Activated T-cell treated with anti-CD3 and anti-CD28 coated beads, Interleukin-2, amount 50 U/mL, for 48 hours (primary cell): ENCODE results near the gene FSD1.

Experiments used
- DNase-seq, 2 experiments: peaks; one replicate each; pipeline ENCODE4 v3.0.0-alpha.2; 2020

FSD1 gene

DNA sequence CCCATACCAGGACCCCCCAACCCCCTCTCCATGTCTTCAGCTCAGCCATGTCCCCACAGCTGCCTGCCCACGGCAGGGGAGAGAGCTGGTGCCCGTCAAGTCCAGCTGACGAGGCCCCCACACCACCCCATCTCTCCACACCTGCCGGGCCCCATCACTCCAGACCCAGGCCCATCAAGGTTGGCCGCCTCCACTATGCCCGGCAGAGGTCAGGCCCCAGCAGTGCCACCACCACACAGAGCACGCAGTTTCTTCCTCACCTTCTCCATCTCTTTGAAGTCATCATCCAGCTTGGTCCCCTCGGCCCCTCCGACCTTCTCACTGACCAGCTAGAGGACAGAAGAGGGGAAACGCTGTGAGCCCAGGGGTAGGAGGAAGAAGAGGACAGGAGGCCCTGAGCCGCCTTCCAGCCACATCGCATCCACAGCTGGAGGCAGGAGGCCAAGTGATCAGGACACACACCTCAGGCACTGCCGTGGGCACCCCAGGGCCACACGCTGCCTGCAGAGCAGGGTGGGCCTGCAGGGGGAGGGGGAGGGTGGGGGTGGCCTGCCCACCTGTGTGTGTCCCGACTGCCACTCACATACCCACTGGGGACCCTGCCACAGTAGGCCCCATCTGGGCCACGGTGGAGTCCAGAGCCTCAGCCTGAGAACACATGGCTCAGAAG is 62.4 kb downstream of the FSD1 start:
- DNase-seq = no peak

DNA sequence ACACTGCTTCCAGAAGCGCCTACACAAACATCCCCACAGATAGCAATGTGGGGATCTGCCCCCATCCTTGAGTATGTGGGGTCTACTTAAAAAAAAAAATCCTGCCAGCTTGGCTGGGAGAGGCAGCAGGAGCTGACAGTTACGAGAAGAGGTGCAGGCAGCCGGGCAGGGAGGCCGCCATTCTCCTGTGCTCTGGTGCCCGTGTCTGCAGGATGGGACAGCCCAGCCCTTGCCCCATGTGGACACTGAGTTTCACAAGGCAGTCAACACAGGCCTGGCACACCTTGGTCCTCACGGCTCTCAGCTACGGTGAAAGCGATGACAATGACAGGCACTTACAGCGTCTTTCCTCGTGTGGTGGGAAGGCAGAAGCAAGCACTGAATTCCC is 62.9 kb downstream of the FSD1 start:
- no peak for DNase-seq

DNA sequence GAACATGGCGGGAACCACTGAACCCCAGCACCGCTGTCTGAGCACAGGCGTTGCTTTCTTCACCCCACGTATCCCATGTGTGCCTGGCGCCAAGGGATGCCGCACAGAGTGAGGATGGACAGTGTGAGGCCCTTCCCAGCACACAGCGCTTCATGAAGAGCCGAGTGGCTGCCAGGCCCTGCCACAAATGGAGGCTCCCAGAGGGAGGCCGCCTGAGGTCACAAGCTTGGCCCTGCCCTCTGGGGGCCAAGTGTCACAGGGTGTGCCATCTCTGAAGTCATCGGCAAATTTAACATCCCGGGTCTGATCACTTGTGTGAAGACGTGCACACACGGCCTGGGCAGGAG is 63.4 kb downstream of the FSD1 start:
- DNase-seq = no peak

DNA sequence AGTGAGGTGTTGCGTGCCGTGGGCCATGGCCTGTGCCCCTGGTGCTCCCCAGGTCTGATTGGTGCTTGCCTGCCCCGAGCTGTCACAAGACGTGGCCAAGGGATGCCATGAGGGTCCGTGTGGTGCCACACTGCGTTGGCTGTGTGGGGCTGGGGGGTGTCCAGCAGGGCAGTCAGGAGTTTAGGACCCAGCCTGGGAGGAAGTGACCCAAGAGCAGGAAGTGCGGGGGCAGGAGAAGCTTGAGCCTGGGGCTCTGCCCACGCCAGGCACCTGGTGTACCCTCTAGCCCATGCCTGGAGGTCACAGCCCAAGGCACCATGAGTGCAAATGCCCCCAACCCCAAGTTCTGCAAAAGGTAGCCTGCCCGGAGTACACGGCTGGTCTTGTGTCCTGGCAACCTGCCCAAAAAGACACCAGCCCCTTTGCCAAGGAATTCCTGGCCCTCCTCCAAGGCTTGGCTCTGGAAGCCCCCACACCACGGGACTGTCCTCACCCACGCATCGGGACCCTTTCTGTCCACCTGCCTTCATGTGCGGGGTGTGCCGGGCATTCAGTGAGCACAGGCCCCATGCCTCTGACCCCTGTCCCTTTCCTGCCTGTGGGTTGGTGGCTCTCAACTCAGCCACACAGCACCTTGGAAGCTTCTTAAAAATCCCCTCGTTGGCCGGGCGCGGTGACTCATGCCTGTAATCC is 63.9 kb downstream of the FSD1 start:
- peak; percentile 42 to 46 for DNase-seq

DNA sequence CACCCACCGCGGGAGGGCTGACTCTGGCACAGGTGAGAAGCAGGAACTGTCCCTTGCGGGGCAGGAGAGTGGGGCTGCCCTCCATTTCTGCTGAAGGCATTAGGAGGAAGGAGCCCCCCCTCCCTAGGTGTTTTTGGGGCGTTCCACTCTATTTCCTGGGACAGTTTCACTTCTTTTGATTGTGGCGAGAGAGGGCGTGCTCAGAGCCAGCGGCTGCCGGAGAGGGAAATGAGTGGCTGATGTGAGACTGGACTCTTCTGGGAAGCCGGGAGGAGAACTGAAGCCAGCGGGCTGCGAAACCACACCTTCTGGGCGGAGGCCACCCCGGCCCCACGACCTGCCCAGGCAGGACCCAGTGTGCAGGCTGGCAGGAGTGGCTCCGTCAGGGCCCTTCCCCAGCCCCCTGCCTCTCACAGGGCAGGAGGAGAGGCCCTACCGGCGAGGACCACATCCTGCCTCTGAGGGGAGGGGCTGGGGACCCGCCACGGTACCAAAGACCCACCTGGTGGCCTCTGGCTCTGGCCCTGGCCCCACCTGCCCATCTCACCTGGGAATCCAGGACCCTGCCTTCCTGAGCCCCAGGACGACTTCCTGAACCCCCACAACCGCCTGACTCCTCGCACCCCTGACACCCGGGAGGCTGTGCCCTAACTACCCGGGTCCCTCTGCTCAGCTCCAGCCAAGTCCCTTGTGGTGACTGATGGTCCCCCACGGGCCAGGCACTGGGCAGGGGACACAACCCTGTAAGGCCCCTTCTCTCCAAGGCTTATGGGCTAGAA is 64.9 kb downstream of the FSD1 start:
- DNase-seq = peak; percentile 82 to 84

DNA sequence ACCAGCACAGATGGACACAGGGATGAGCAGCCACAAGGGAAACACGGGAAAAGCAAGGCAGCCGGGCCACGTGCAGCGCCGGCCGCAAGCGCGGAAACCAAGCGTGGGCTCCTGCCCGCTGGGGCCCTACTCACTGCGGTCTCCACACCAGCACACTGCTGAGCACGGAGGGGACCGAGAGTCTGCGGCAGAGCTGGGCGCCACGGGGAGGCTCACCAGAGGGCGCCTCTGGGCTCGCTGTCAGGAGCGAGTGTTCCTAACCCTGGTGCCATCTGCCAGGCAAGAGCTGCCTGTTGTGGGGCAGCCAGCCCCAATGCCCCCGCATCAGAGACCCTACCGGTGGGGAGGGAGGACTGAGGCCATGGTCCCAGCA is 65.5 kb downstream of the FSD1 start:
- peak; percentile 84 to 89 for DNase-seq

DNA sequence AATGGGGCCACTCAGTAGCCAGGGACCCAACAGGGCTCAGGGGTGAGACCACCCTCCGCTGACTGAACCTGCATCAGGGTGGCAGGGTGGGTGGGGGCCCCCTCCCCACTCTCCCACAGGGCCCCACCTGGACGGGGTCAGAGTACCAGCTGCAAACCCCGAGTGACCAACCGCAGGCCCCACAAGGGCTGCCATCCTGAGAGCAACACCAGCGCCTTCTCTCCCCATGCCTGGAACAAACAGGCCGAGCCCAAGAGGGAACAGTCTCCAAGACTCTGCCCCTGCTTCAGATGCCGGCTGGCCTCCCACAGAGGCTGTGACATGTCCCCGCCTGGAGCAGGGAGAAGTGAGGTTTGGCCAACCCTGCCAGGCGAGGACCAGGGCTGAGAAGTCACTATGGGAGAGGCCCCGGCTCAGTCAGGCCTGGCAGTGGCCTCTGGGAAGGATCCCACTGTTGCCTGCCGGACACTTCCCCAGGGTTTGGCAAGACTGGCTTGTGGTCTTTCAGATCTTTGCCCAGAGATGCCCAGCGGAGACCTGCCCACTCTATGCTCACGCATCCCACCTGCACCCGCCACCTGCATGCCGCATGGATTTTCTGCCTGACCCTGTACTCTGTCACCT is 66.1 kb downstream of the FSD1 start:
- no peak for DNase-seq

DNA sequence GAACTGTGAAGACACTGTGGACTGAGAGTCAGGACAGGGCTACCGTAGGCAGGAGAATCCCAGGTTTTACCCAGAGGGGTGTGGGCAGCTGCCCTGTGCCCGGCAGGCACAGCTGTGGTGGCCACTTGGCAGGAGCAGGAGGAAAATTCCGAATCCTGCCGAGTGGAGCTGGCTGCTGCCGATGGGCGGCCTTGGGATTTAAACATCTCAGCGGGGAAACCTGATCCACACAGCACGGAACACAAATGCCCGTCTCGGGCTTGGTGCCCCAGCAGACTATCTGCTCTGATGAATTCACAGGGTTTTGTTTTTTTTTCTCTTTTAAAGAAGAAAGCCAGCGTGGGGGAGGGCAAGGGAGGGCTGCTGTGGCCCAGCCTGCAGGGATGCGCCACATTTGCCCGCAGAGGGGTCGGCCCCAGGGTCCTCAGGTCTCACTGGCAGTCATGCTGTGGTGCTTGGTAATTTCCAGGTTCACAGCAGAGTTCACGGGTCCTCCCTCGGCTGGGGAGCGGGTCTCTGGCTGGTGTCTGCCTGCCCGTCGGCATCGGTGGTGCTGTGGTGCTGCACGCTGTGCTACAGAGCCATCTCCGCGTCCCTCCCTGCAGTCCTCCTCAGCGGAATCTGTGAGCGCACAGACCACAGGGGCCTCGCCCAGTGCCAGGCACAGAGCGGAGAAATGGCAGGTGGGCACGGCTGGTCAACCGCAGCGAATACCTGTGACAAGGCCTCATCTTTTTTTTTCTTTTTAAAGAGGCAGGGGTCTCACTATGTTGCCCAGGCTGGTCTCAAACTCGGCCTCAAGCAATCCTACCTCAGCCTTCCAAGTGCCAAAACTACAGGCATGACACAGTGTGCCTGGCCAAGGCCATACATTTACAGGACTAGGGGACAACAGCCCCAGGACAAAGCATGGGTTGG is 67.1 kb downstream of the FSD1 start:
- no peak for DNase-seq

DNA sequence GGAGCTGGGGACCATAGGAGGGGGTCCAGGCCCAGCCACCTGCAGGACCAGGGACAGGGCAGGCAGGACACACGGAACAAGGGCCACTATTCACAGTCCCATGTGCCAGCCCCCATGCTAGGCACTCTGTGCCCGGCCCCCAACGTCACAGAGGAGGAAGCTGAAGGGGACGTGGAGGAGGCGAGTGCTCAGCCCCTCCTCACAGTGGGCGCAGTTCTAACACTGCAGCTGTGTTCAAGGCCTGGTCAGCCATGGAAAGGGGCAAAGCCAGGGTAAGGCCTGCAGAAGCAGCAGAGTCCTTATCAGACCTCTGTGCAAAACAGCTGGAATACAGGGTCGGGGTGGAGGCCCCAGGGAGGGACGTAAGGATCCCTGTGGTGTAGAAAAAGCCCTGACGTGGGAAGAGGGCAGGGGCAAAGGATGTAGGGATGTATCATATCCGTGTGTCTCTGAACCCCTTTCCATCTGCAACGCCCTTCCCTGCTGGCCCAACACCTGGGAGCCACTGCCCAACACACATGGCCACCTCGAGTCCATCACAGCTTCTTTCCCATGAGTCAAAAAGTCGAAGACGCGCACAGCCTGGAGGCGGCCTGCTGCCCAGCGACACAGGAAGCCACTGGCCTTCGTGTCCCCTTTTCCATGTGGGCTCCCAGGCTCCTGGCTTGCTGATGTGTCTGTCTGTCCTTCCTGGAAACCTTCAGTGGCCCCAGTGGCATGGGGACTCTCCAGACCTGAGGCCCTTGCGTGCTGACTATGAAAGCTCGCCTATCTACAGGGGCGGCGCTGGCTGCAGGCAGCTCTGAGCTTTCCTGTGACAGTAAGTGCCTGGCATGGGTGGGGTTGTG is 68.0 kb downstream of the FSD1 start:
- DNase-seq = no peak

DNA sequence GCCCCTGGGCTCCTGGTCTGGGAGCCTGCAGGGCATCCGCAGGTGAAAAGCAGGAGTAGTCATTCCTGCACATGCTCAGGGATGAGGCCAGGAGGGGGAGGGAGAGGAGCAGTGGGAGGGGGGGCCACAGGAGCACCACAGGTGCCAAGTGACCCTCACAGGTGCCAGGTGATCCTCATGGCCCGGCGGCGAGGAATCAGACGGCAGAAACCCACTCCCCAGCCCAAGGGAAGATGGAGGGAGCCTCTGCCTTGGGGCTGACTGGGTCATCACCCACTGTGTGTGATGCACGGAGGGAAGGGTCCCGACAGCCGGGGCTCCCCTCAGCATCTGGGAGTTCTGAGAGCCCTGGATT is 68.6 kb downstream of the FSD1 start:
- no peak for DNase-seq
